GM19438 (cell line): ENCODE results near the gene HACE1.
"Not testable (repeated sequence)": the region's sequence is repeated elsewhere in the genome, so short reads cannot be mapped to it uniquely, and the experiment has no call there.

ENCODE experiments used
- ATAC-seq: cut with Tn5 transposase; IDR thresholded peaks from one replicate; pipeline ENCODE4 v1.9.1; 2021; ENCODE audit warnings: low read depth; ENCODE audit not compliant: unreplicated experiment

Gene HACE1

DNA sequence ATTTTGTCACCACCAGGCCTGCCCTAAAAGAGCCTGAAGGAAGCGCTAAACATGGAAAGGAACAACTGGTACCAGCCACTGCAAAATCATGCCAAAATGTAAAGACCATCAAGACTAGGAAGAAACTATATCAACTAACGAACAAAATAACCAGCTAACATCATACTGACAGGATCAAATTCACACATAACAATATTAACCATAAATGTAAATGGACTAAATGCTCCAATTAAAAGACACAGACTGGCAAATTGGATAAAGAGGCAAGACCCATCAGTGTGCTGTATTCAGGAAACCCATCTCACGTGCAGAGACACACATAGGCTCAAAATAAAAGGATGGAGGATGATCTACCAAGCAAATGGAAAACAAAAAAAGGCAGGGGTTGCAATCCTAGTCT, 120.6 kb downstream of the HACE1 start:
- ATAC-seq = not testable (repeated sequence)

DNA sequence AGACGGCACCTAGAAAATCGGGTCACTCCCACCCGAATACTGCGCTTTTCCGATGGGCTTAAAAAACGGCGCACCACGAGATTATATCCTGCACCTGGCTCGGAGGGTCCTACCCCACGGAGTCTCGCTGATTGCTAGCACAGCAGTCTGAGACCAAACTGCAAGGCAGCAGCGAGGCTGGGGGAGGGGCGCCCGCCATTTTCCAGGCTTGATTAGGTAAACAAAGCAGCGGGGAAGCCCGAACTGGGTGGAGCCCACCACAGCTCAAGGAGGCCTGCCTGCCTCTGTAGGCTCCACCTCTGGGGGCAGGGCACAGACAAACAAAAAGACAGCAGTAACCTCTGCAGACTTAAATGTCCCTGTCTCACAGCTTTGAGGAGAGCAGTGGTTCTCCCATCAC, 122.2 kb downstream of the HACE1 start:
- not testable (repeated sequence) for ATAC-seq

DNA sequence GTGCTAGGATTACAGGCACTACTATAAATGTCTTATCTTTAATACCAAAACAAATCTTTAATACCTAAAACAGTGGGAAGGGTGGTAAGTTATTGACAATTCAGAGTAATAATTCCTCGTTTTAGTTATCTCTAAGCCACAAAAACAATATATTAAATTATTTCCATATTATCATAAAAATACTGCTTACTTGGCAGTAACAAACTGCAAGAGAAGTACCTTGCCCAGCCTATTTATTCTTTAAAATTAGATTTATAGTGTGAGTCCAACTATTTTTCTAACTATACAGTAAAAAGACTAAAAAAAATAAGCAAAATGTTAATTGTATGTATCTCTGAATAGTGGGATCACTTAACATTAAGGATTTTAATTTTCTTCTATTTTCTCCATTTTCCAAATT, 123.2 kb downstream of the HACE1 start:
- no peak for ATAC-seq

DNA sequence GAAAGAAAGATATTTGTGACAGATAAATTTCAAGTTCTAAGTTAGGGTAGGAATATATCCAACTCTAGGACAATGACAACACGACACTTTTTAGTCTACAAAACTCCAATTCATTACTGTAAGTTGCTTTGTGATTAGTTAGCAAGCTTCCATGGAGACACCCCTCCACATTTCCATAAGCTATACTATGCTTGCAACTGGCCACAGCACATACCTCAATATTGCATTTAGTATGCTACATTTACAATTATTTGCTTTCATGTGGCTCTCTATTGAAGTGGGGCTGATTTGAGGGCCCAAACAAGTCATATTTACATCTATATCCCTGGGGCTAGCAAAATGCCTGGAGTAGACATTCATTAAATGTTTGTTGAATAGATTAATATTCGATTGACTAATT, 129.3 kb downstream of the HACE1 start:
- no peak for ATAC-seq

GRCh38 chr6:104729433-104729832, 130.3 kb downstream of the HACE1 start:
- ATAC-seq = no peak

DNA sequence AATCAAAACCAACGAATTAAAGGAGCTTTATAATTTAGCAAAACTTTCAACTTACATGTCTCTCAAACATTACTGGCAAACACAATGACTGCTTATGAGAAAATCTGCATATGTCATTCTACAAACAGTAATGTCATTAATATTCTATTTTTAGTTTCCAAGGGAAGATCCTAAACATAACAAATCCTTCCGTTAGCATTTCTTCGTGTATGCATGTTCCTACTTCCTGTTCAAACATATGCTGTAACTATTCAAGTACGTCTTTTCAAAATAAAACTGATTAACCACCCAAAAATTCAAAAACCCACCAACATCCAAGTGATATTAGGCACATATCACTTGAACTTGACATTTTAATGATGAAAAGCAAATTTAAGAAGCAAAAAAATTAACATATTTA, 131.3 kb downstream of the HACE1 start:
- ATAC-seq = no peak

- ATAC-seq = no peak
These were observed 141.0 kb downstream of the HACE1 start for GRCh38 chr6:104718672-104719071.

- ATAC-seq = no peak
These were observed 142.9 kb downstream of the HACE1 start for GRCh38 chr6:104716858-104717257.

GRCh38 chr6:104714796-104715195, 144.9 kb downstream of the HACE1 start:
- ATAC-seq = no peak

DNA sequence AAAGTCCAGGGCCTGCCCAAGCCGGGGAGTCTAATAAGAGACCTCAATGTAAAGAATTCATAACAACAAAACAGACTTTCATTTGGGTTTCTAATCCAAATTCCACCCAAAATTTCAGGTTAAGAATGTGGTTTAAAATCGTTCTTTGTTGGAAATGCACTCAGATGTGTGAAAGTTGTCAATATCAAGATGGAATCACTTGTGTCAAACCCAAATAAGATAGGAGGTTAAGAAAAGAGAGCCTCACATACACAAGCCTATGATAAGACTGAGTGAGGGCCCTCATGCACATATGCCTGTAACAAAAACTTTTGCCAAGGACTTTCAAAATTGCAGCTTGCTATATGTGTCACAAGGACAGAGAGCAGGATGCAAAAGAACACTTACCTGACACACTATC, 145.7 kb downstream of the HACE1 start:
- no peak for ATAC-seq

DNA sequence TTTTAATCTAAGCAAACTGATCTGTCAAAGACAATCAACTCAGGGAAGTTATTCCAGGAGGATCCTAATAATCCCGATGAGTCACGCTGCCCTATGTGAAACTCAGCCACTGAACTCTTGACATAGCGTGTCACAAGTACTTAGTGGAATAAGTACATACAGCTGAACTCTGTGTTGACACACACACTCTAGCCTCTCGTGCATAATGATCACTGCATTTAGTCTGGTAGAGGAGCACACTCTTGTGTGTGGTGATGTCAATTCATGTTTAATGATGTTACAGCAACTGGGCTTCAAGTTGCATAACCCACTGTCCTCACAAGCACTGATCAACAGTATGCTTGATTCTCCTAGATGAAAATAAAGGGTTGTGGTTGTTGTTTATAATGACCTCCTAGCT, 148.3 kb downstream of the HACE1 start:
- ATAC-seq = no peak

DNA sequence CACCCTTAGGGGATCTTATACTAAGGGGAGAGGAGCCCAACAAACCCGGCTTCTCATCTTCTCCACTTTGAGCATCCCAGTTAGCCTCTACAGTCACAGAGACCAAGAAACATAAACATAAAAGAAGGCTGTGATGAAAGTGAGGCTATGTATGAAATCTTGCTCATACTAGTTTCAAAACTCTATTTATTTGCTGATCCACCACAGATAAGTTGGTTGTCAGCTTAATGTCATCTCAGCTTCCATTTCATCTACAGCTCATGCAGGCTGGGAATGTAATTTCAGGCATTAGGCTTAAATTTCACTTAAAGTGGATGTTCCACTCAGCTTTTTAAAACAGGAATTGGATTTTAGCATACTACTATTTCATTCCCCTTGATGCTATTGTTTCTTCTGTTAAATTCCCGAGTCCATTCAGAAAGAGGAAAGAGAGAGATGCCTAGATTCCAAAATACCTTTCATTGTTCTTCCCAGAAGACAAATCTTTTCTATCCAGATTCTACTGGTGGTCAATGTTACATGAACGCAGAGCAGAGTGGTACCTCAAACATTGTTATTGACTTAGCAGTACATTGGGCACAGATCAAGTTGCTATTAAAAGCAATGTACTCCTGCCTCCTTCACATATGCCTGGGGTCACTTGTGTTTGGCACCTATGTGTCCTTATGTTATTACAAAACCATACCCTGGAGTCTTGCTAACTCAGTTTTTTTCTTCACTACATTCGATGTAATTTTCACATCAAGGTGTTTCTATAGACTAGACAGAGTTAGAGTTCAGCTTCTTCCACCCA, 149.0 kb downstream of the HACE1 start:
- no peak for ATAC-seq

GRCh38 chr6:104705916-104706442, 153.7 kb downstream of the HACE1 start:
- ATAC-seq = no peak

DNA sequence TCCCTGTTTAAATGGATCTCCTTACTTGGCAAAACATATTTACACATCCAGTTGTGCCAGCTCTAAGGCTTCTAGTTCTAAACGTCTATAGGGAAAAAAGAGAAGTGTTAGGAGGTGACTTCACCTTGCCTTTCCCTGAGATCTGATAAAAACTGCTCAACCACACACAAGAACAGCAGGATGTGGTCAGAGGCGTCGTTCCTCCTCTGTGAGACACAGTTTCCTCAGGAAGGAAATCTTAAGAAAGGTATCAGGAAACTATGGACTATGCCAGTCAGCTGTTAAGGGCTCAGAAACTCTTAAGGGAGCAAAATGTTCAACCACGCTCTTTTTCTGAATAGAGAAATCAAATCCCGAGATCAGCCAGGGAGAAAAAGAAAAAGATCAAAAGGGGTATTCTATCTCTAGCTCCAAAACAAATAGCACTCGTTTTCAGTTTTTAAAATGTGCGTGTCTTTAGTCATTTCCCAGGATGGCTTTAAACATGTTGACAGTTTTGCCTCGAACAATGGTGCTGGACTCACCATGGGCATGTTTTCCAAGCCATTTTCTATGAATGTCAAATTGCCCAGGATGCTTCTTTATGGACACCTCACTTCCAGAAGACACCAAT, 154.5 kb downstream of the HACE1 start:
- ATAC-seq = no peak

GRCh38 chr6:104704191-104704590, 155.5 kb downstream of the HACE1 start:
- ATAC-seq = no peak

- ATAC-seq = no peak
These were observed 157.4 kb downstream of the HACE1 start for GRCh38 chr6:104702126-104702841.

DNA sequence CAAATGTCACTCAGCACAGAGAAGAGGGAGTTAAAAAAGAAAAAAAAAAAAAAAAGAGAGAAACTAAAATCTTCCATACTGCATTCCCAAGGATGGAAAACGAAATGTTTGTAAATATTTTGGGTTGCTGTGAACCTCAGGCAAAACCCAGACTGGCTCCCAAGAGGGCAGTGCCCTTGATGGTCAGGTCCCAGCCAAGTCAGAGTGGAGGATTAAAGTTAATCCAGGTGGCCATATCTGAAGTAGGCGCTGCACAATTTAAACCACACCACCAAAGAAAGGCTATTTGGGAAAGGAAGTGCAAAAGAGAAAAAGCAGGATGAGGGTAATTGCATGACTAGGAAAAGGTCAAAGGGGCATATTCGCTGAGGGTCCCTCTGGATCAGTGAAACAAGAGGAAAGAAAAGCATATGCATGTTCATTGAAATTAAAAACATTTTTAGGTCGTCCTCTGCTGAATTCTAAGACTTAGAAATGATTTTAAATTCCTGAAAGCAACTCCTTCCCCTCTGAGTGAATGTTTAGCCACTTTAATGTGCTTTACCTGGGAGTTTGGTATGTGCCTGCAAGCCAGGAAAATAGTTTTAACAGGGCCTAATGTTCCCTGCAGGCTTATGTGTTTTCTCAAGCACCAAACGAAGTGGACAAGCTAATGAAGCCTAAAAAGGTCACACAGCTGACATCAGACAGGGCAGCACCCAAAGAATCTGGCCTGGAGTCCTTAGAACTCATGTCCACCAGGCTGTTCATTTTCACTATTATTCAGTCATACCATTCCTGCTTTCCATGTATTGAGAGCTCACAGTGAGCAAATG, 159.1 kb downstream of the HACE1 start:
- no peak for ATAC-seq

DNA sequence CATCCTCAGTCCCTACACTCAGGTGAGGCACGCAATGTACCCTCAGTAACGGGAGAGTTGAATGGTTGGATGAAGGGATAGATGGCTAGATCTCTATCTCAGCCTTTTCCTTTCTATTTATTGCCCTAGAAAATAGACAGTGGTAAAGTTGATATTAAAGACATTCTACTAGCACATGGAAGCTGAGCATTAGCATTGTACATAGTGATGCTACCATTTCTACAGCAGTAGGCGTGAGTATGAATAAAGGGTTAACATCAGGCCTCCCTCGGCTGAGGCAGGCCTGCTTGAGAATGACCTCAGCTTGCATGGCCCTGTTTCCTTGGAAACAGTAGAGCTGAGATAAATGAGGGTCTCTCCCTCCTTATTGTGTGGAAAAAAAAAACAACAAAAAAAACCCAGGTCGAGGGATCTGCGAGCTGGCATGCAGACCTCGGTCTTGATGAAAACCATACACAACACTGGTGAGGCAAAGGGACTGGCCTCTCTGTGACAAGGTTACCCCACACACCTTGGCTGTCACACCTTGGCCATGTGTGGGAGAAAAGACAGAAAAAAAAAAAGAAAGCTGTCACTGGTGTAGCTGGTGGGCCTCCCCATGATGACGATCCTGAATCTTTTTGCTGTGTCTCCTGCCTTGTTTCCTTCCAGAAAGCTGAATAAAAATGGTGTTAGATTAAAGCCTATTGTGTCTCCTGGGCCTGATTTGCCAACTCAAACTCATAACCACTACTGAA, 160.0 kb downstream of the HACE1 start:
- no peak for ATAC-seq

GRCh38 chr6:104698979-104699378, 160.7 kb downstream of the HACE1 start:
- no peak for ATAC-seq

DNA sequence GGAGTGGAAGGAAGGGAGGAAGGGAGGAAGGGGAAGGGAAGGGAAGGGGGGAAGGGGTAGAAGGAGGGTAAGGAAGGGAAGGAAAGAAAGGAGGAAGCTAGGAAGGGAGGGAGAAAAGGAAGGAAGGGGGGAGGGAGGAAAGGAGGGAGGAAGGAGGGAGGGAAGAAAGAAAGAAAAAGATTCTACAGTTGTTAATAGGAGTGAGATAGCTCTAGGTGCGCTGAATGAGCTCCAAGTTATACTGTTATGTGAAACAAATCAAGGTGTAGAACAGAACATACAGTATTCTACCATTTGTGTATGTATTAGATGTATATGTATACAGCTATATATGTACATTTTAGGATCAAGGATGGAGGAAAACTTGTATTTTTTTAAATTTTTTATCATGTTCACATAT, 167.7 kb downstream of the HACE1 start:
- no peak for ATAC-seq
